ENCODE measurements around the gene TPSAB1. TPM values are rescaled to one million over a fixed set of nuclear protein-coding genes. Genes with fewer than 3 reads are reported as not detected.

Gene TPSAB1
- polyA plus RNA-seq, 3 donors: not detected

- Mint-ChIP-seq H3K4me3 (no peak overlapping the region), H3K36me3 (no peaks in the 10 kb centered on the region), H3K27me3 (ENCODE audit: low read depth in 3 of 3) (peaks cover 2 to 7% (median 4%) of the 10 kb centered on the region in 3 donors), H3K4me1 (no peaks in the 10 kb centered on the region), H3K9me3 (peaks cover 0 to 9% (median 6%) of the 10 kb centered on the region in 7 donors), H3K27ac (no peak overlapping the region)
- Histone ChIP-seq H3K9ac (ENCODE audit: insufficient read depth, low read length, poor library complexity, severe bottlenecking) (no peak overlapping the region), H3K36me3 (replicated peaks in 1 of 2; ENCODE audit: control insufficient read depth in 1 of 2, insufficient read depth in 2 of 2, low read length in 2 of 2) (no peaks in the 10 kb centered on the region), H3K4me3 (replicated peaks in 1 of 3; ENCODE audit: low read depth in 2 of 3, low read length in 3 of 3) (no peak overlapping the region), H4K20me1 (ENCODE audit: insufficient read depth, low read length) (no peaks in the 10 kb centered on the region), H3K9me3 (replicated peaks in 1 of 2; ENCODE audit: control insufficient read depth in 1 of 2, insufficient read depth in 1 of 2, low read length in 2 of 2) (peaks cover 0 to 3% of the 10 kb centered on the region in 2 donors), H3K4me2 (replicated peaks; ENCODE audit: extremely low read depth, low read length, poor library complexity, severe bottlenecking) (no peak overlapping the region), H3K4me1 (ENCODE audit: control insufficient read depth in 1 of 2, insufficient read depth in 2 of 2, low read length in 2 of 2) (no peaks in the 10 kb centered on the region), H2AFZ (ENCODE audit: insufficient read depth, low read depth, low read length, poor library complexity, severe bottlenecking) (no peak overlapping the region), H3K79me2 (ENCODE audit: insufficient read depth, low read length) (no peaks in the 10 kb centered on the region), H3K27me3 (ENCODE audit: control insufficient read depth in 2 of 2, insufficient read depth in 2 of 2, low read length in 2 of 2) (no peaks in the 10 kb centered on the region), H3K27ac (ENCODE audit: low read depth in 1 of 2, low read length in 2 of 2) (no peak overlapping the region)
- 26% methylated on average over 42 of the region's 61 CpGs for WGBS (ENCODE audit: insufficient coverage)
- peak; percentile 42 for TF ChIP-seq CTCF (IDR thresholded peaks at IDR 0.05)
- intact Hi-C loops (cut with micrococcal nuclease): no loop called here
- no peak for DNase-seq
Measured at GRCh38 chr16:1194665-1195392, 45.7 kb upstream of the TPSAB1 start.

- no peaks in the 10 kb centered on the region for H3K36me3 Mint-ChIP-seq
- no peaks in the 10 kb centered on the region for H3K4me1 Mint-ChIP-seq
- Histone ChIP-seq H3K27me3 (ENCODE audit: control insufficient read depth in 2 of 2, insufficient read depth in 2 of 2, low read length in 2 of 2) (no peaks in the 10 kb centered on the region), H3K79me2 (ENCODE audit: insufficient read depth, low read length) (no peaks in the 10 kb centered on the region), H3K9me3 (replicated peaks in 1 of 2; ENCODE audit: control insufficient read depth in 1 of 2, insufficient read depth in 1 of 2, low read length in 2 of 2) (peaks cover 0 to 3% of the 10 kb centered on the region in 2 donors), H3K27ac (ENCODE audit: low read depth in 1 of 2, low read length in 2 of 2) (no peak overlapping the region), H3K4me1 (ENCODE audit: control insufficient read depth in 1 of 2, insufficient read depth in 2 of 2, low read length in 2 of 2) (no peaks in the 10 kb centered on the region), H3K4me3 (replicated peaks in 1 of 3; ENCODE audit: low read depth in 2 of 3, low read length in 3 of 3) (no peak overlapping the region), H3K9ac (ENCODE audit: insufficient read depth, low read length, poor library complexity, severe bottlenecking) (no peak overlapping the region), H4K20me1 (ENCODE audit: insufficient read depth, low read length) (no peaks in the 10 kb centered on the region), H3K4me2 (replicated peaks; ENCODE audit: extremely low read depth, low read length, poor library complexity, severe bottlenecking) (no peak overlapping the region), H2AFZ (ENCODE audit: insufficient read depth, low read depth, low read length, poor library complexity, severe bottlenecking) (no peak overlapping the region), H3K36me3 (replicated peaks in 1 of 2; ENCODE audit: control insufficient read depth in 1 of 2, insufficient read depth in 2 of 2, low read length in 2 of 2) (no peaks in the 10 kb centered on the region)
- H3K27me3 Mint-ChIP-seq (ENCODE audit: low read depth in 3 of 3): peaks cover 2 to 7% (median 4%) of the 10 kb centered on the region in 3 donors
- 70% methylated on average over 5 of the region's 14 CpGs for WGBS (ENCODE audit: insufficient coverage)
- DNase-seq: no peak
- intact Hi-C loops (cut with micrococcal nuclease): no loop called here
- no peak overlapping the region for H3K4me3 Mint-ChIP-seq
- H3K9me3 Mint-ChIP-seq: peaks cover 0 to 14% (median 9%) of the 10 kb centered on the region in 7 donors
- no peak overlapping the region for H3K27ac Mint-ChIP-seq
- TF ChIP-seq CTCF (IDR thresholded peaks at IDR 0.05): no peak
Measured at GRCh38 chr16:1195393-1195666, 45.2 kb upstream of the TPSAB1 start.
